Renal cortical epithelial cell (primary cell): ENCODE measurements around the gene MYT1. TPM values are rescaled to one million over a fixed set of nuclear protein-coding genes. Genes with fewer than 3 reads are reported as not detected.
"Not testable (repeated sequence)": the region's sequence is repeated elsewhere in the genome, so short reads cannot be mapped to it uniquely, and the experiment has no call there.

Source experiments
- DNase-seq: peaks from one replicate; pipeline ENCODE4 v3.0.0-alpha.2; 2011; ENCODE audit warnings: low read depth
- total RNA-seq: library from RNA; depleted of rRNA; stranded (reverse); fragments of >200 nt; gene quantifications from 2 replicates; pipeline ENCODE4 v1.2.3, GENCODE V29; 2014

The MYT1 gene
- total RNA-seq, 1 donor from 2014 or later = under 0.01 TPM

DNA sequence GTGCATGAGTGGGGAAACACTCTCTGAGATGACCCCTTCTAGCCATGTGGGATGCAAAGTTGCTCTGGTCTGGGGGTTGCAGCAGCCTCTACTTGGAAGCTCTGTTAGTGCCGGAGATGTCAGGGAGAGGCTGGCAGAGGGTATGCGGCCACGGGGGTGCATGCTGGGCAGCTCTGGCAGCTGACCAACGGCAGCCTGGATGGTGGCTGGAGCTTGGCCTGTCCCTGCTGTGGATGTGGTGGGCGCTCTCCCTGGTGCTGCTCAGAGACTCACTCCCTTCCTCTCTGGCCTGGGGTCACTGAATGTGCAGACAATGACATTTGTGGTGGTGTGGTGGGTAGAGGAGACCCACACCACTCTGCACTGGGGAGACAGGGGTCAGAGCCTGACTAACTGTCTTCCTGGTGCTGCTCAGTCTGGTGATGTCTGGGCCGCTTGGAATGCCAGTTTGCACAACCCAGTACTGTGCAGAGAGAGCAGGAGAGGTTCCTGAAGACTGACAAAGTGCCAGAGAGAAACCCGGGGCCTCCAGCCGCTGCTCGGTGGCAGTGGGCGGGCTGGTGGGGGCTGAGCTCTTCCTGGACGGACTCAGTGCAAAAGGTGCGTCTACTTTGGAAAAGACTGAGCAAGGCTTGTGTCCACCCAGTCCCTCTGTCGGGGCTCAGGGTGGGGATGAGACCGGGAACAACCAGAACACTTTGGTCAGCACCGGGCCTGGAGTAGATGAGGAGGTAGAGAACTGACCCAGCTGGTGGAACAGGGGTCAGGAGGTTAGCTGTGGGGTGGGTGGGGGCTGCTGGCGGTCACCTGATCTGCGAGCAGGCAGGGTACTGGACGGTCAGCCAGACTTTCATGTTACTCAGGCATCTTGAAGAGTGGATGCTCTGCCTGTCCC, 2.7 kb downstream of the MYT1 start:
- no peak for DNase-seq

DNA sequence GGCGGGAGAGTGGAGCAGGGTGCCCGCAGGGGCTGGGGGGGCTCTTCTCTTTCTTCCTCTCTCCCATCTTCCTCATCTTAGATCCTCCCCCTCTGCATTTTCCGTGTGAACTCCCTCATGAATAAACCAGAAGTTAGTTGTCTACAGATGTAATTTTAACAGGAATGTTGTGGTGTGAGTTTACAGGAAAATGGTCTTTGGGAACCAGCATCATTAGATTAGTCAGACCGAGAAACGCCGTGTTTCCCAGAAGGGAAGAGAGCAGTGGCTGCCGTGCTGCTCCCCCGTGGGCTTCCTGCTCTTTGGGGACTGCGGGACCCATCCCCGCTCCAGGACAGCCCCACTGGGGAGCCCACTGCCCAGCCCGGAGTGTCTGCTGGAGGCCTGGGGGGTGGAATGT, 3.4 kb downstream of the MYT1 start:
- DNase-seq = no peak

DNA sequence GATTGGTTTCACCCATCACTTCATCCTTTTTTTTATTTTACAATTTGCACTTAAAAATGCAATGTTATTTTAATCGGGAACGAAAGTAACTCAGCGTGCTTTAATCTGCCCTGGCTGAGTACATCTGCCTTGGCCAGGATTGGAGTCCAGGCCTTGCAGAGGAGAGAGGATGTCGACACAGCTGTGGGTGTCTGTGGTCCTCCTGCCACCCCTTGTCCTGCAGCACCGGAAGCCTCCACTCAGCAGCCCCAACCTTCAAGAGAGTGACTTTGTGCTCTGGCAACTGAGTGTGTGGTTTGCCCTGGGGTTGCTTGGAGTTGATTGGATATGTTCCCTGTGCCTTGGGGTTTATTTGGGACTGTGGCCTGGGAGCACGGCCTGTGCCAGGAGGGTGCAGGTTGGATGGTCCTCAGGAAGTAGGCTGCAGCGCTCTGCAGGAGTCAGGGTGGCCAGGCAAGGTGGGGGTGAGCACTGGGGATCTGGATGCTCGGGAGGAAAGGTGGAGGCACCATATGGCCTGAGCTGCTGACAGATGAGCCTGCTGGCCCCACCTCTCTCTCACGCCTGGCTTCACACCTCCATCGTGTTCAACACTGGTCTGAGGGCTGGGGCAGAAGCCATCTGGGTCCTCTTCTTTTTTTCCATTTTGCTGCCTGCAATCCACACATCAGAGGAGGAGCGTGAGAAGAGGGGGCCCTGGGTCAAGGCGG, 4.3 kb downstream of the MYT1 start:
- DNase-seq = no peak

DNA sequence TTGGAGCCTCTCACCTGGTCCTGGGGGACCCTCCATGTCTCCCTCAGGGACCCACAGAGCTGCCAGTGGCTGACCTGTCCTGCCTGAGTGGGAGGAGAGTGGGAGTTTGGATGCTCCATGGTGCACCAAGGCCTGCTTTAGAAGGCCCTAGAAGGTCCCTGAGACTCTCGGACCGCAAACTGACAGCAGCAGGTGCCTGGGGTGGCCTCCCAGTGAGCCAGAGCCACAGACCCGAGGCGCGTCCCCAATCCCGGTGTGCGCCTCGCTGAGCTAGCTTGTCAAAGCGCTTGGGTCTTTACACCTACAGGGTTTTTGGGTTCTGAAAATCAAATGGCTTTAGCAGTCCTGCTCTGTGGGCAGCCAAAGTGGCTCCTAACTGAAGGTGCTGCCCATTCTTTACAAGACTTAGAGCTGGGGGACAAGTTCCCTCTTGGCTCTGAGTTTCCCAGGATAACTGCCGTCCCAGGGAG, 4.9 kb downstream of the MYT1 start:
- DNase-seq = no peak

DNA sequence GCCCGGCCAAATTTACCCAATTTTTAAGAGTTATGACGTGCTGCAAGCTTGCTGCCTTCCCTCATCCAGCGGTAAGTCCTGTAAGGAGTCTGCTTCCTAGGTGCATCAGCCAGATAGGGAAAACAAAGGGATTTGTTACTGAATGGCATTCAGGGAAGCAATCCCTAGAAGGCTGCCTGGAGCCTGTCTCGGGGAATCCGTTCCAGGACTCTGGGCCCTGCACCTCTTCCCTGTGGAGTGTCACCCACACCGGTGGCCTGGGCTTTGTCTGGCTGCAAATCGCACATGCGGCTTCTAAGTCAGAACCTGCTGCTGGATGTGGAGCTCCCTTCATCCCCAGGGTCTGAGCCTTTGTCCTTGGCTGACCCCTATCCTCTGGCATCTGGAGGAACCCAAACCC, 7.0 kb downstream of the MYT1 start:
- no peak for DNase-seq

DNA sequence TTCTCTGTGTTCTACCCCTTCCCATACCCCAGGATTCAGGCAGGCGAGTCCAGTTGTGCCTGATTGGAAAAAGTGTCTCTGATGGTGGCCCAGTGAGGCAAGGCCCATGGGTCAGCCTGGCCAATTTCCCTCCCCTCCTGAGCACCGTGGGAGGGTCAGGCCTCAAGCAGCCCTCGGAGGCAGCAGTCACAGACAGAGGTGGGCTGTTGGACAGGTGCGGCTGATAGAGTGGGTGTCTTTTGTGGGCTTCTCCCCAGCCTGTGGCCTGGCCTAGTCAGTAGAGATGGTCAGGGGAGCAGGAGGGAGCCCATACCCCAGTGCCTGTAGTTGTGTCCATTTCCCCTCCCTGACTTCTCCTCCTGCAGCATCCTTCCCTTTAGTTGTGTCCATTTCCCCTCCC, 8.9 kb downstream of the MYT1 start:
- no peak for DNase-seq

DNA sequence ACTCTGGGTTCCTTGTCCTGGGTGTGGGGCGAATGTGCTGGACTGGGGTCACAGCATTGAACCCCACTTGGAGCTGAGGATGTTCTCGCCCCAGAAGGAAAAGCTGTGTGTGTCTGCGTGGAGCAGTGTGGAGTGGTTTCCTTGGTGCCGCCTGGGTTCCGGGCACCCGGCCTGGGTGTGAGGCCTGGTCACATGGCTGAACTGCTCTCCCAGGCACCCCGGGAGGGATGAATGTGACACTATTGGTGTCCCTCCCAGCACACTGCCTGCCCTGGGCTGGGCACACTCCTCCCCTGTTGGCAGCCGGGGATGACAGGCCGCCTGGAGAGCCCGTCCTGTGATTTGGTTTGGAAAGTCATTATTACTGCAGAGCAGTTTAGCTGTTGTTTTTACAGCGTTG, 12.3 kb downstream of the MYT1 start:
- no peak for DNase-seq

DNA sequence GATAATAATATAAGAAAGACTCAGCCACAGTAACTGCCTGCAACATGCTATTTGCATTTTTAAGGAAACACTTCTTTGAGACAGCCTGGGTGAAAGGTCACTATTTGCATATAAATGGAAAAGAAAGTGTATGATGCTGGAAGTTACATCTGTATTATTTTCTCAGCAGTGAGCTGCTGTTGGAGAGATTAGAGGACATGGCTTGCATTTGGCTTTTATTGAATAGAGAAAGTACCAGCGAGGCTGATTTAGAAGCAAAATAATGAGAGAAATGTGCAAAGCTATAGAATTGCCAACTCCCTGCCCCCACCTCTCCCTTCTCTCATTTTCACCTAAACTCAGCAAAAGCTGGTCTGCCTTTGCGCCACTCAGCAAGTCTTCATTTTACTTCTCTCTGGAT, 12.7 kb downstream of the MYT1 start:
- DNase-seq = no peak

DNA sequence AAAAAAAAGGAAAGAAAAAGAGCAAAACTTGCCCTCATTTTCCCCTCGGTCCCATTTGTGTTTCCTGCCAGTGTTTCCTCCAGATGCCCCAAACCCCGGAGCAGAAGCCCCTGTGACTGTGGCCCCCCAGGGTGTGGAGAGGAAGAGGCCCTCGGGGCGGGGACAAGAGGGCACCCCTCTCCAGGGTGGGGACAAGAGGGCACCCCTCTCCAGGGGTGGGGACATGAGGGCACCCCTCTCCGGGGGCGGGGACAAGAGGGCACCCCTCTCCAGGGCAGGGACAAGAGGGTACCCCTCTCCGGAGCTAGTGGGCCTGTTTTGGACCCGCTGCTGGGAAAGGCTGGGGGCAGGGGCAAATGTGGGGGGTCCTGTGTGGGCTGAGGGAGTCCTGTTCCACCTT, 13.1 kb downstream of the MYT1 start:
- DNase-seq = no peak

DNA sequence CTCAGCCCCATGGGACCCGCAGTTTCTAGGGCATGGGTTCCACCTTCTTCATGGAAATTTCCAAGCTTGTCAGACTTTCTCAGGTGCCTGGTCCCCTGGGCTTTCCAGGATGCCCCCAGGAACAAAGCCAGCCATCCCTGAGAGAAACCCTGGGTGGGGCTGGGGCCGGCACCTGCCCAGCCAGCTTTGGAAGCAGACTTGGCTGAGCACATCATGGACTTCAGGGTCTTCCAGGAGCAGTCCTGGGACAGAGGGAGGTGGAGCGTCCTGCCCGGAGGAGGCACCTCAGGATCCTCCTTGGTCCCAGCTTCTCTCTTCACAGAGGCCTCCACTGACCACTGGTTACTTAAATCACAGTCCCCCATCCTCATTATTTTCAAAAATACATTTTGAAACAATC, 13.5 kb downstream of the MYT1 start:
- DNase-seq = no peak

DNA sequence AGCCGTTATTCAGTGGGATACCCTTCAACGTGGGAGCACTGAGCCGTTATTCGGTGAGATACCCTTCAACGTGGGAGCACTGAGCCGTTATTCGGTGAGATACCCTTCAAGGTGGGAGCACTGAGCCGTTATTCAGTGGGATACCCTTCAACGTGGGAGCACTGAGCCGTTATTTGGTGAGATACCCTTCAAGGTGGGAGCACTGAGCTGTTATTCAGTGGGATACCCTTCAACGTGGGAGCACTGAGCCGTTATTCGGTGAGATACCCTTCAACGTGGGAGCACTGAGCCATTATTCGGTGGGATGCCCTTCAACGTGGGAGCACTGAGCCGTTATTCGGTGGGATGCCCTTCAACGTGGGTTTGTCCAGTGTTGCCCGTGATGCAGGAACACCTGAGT, 14.7 kb downstream of the MYT1 start:
- not testable (repeated sequence) for DNase-seq

DNA sequence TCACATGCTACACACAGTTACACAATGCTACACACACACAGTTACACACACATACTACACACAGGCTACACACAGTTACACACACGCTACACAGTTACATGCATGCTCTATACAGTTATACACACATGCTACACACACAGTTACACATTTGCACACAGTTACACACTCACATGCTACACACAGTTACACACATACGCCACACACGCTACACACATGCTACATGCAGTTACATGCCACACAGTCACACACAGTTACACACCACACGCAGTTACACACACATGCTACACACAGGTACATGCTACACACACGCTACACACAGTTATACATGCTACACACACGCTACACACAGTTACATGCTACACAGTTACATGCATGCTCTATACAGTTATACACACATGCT, 15.6 kb downstream of the MYT1 start:
- DNase-seq = no peak

DNA sequence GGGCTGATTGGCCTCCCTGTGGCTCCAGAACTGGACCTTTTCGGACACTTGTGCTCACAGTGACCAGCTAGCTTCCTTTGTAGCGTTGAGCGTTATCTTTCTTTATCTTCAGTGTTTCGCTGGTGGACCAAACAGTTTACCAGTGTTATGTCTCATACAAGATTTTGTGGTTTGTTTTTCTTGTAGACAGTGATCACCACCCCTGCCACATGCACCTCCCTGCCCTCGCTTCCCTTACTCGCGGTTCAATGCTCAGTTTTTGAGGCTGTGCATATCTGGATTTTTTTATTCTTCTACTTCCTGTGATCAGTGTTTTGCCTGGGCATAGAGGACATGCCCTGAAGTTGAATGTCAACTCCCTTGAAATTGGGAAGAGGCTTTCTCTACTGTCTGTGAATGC, 16.4 kb downstream of the MYT1 start:
- no peak for DNase-seq

DNA sequence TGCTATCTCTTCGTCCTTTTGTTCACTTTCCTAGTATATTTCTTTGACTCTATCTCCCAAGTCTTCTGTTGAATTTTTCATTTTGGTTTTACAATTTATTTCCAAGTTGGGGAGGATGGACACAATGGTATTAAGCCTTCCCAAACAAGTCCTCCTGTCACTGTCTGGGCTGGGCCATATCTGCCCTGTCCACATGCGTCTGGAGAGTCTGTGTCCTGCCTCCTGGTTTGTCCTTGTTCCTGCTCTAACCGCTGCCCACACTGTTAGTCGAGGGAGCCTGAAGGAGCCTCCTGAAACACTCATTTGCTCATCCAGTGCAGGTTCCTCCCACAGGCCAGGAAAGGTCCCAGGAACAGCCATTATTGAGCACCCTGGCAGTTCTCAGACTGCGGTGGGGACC, 17.1 kb downstream of the MYT1 start:
- DNase-seq = no peak

DNA sequence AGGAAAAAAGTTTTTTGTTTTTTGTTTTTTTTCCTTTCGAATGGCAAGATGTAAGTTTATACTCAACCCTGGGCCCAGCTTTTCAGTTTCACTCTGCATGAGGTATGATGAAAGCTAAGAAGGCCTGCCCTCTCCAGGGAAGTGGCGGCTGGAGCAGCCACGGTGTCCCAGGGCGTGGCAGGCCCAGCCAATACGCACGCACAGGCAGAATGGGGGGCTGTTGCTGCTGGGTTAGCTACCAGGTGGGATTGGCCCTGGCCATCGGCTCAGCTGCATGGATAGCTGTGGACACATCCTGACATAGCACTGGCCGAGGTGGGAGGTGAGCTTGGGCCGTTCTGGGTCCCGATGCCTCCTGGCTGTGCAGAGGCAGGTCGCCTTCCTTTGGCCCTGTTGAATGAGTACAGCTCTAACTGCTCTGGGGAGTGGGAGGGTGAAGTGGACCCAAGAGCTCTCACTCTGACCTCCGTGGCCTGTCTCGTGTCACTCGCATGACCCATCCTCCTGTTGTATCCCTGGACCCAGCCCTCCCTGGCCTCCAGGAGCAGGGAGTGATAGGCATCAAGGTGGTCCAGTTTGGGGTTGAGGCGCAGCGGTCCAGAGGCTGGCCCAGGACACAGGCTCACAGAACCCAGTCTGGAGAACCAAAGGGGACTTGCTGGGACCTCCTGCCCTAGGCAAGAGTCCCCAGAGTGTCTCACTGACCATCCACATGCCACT, 18.1 kb downstream of the MYT1 start:
- DNase-seq = no peak

DNA sequence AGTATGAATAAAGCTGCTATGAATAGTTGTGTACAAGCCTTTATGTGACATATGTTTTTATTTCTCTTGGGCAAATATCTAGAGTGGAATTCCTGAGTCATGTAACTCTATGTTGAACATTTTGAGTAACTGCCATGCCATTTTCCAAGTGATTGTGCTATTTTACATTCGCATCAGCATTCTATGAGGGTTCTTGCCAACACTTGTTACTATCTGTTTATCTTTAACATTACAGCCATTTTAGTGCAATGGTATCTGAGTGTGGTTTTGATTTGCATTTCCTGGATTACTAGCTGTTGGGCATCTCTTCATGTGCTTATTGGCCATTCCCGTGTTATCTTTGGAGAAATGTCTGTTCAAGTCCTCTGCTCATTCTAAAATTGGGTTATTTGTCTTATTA, 19.1 kb downstream of the MYT1 start:
- DNase-seq = no peak

DNA sequence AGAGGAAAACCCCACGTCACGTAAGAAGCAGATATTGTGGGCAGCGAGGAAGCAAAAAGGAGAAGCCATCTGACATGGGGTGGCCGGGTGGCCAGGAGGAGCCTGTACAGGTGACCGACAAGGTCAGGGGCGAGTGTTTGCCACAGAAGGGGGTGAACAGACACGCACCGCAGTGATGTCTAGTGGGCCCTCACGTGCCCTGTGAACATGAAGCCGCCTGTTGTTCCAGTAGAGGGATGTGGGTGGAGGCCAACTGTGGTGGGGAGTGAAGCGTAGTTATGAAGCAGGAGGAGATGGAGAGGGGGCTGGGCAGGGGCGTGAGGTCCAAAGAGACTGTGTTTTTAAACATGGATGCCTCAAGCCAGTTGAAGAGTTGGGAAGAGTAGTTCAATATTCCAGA, 20.5 kb downstream of the MYT1 start:
- no peak for DNase-seq

DNA sequence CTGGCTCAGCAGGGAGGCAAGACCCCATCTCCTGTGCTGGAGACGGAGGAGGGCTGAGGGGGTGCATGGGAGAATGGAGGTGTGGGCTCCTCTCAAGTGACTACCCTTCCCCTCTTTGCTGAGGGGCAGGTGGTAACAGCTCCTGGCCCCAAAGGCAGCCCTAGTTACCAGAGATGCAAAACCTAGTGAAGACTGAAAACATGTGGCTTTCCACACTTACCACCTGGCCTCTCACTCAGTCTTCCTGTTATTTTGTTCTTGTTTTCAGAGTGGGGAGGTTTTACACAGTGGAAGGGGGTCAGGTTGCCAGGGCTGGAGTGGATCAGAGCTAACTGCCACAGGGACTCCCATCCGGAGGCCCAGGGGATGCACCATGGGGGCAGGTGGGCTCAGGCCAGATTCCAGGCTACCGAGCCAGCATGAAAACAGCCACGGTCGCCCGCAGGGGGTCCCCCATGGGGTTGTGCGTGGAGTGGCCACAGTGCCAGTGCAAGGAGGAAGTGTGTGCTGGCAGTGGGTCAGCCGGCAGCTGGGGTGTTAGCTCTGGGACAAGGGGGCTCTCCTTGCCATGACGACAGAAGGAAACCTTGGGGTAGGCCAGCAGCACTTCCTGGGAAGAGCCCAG, 21.1 kb downstream of the MYT1 start:
- DNase-seq = no peak

DNA sequence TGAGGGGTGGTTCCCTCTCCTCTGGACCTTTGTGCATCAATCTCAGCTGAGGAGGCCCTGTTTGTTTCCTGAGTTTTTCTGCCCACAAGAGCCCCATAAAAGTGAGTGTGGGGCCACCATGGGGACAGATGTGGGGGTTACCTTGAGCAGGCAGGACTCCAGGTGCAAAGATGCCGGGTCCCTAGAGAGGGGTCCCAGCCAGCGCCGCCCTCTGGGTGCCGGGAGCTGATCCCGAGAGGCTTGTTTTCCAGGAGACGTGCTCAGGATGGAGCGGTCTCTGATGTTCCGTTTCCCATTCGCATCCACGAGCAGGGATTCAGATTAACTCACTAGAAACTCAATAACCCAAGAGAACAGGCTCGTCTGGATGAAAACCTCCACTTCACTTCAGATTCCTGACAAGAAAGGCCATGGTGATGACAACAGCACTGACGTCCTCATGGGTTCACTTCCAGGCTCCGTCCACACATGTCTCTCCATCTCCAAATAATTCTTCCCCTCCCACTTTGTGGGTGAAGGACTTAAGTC, 21.9 kb downstream of the MYT1 start:
- no peak for DNase-seq

DNA sequence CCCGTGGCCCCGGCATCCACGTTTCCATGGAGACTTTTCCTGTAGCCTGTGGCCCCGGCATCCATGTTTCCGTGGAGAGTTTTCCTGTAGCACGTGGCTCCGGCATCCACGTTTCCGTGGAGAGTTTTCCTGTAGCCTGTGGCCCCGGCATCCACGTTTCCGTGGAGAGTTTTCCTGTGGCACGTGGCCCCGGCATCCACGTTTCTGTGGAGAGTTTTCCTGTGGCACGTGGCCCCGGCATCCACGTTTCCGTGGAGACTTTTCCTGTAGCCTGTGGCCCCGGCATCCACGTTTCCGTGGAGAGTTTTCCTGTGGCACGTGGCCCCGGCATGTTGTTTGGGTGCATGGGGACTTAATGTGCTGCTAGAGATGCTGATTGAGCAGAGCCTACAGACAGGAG, 23.0 kb downstream of the MYT1 start:
- DNase-seq = not testable (repeated sequence)

DNA sequence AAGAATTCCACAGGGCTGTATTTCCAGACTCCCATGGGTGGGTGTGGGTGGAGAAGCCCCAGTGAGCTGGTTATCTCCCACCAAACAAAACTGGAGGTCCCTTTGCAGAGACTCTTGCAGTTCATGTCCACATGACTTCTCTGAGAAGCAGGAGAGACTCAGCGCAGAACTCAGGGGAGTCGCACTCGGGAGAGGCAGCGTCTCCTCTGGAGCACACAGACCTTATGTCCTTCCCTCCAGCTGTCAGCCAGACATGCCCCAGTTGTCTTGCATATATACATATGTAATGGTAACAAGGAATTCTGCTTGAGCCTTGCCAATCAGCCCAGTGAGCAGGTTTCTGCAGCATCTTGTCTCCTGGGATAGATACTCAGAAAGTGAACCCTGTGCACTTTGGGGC, 23.8 kb downstream of the MYT1 start:
- no peak for DNase-seq
